Cardiac muscle cell (in vitro differentiated cells and primary cell): ENCODE data around the gene FAM222B. TPM values are rescaled to one million over a fixed set of nuclear protein-coding genes. Genes with fewer than 3 reads are reported as not detected.

Experiments
- DNase-seq, 2 donors: peaks; one replicate each; pipeline versions ENCODE4 v3.0.0 to v3.0.0-alpha.2; 2010 to 2017; ENCODE audit warnings: low read depth in 1 of 2, low spot score in 1 of 2
- H3K27ac ChIP-seq: fragments of 200-600 bp; sonication (generic); 2 replicates; pipeline ENCODE4 v1.5.1; 2016
- H3K27me3 ChIP-seq: fragments of 200-600 bp; sonication (generic); 2 replicates; pipeline ENCODE4 v1.6.0; 2016; ENCODE audit warnings: control low read depth
- H3K36me3 ChIP-seq: fragments of 200-600 bp; sonication (generic); 2 replicates; pipeline ENCODE4 v1.5.1; 2016; ENCODE audit warnings: control low read depth
- H3K4me1 ChIP-seq: fragments of 200-600 bp; sonication (generic); 2 replicates; pipeline ENCODE4 v1.8.1; 2017; ENCODE audit warnings: low read depth, mild to moderate bottlenecking, mixed run types
- H3K4me3 ChIP-seq: fragments of 200-600 bp; sonication (generic); 2 replicates; pipeline ENCODE4 v1.5.1; 2016; ENCODE audit warnings: mild to moderate bottlenecking
- H3K9me3 ChIP-seq: fragments of 200-600 bp; sonication (generic); 2 replicates; pipeline ENCODE4 v1.5.1; 2017; ENCODE audit warnings: low read depth, mild to moderate bottlenecking, control low read depth
- CTCF ChIP-seq: IDR thresholded peaks from 2 replicates; pipeline ENCODE4 v1.5.1; 2012; ENCODE audit warnings: low read depth, mild to moderate bottlenecking, low read length
- polyA plus RNA-seq: library from polyadenylated mRNA; unstranded; fragments of >200 nt; fragmentation: Nextera tagmentation; extraction: Ambion mirVana; gene quantifications from 2 replicates; pipeline ENCODE4 v1.2.1, GENCODE V29; 2016
- total RNA-seq: library from RNA; depleted of rRNA; stranded (reverse); fragments of >200 nt; gene quantifications from 2 replicates; pipeline ENCODE4 v1.2.3, GENCODE V29; 2016

FAM222B gene
- total and polyA plus RNA-seq, 2 experiments from 2014 or later, result 19.4 to 34.1 TPM

GRCh38 chr17:28865946-28866752, 23.6 kb upstream of the FAM222B start:
- Histone ChIP-seq H3K36me3 (no peaks in the 10 kb centered on the region), H3K9me3 (no peaks in the 10 kb centered on the region), H3K27ac (no peak overlapping the region), H3K27me3 (no peaks in the 10 kb centered on the region), H3K4me3 (no peak overlapping the region), H3K4me1 (no peaks in the 10 kb centered on the region)
- TF ChIP-seq CTCF, result no peak
- DNase-seq, result peak in 1 of 2 donors; percentile 14

GRCh38 chr17:28864991-28865849, 22.6 kb upstream of the FAM222B start:
- Histone ChIP-seq H3K36me3 (peaks cover 3% of the 10 kb centered on the region), H3K4me3 (no peak overlapping the region), H3K9me3 (no peaks in the 10 kb centered on the region), H3K27ac (no peak overlapping the region), H3K4me1 (no peaks in the 10 kb centered on the region), H3K27me3 (no peaks in the 10 kb centered on the region)
- no peak for TF ChIP-seq CTCF
- peak in 1 of 2 donors; percentile 11 for DNase-seq

- Histone ChIP-seq H3K27me3 (no peaks in the 10 kb centered on the region), H3K4me3 (no peak overlapping the region), H3K9me3 (no peaks in the 10 kb centered on the region), H3K4me1 (no peaks in the 10 kb centered on the region), H3K27ac (no peak overlapping the region), H3K36me3 (peaks cover 6% of the 10 kb centered on the region)
- TF ChIP-seq CTCF, result no peak
- DNase-seq, result no peak
Measured at GRCh38 chr17:28863953-28864352, 21.4 kb upstream of the FAM222B start.

- H3K4me3 ChIP-seq, result no peak overlapping the region
- TF ChIP-seq CTCF, result no peak
- no peaks in the 10 kb centered on the region for H3K4me1 ChIP-seq
- H3K36me3 ChIP-seq, result peaks cover 12% of the 10 kb centered on the region
- no peaks in the 10 kb centered on the region for H3K9me3 ChIP-seq
- H3K27me3 ChIP-seq, result no peaks in the 10 kb centered on the region
- H3K27ac ChIP-seq, result no peak overlapping the region
- DNase-seq, result no peak
Measured at GRCh38 chr17:28862561-28862960, 20.0 kb upstream of the FAM222B start.

- DNase-seq, result no peak
- Histone ChIP-seq H3K4me3 (no peak overlapping the region), H3K27ac (no peak overlapping the region), H3K27me3 (no peaks in the 10 kb centered on the region), H3K9me3 (no peaks in the 10 kb centered on the region), H3K4me1 (no peaks in the 10 kb centered on the region), H3K36me3 (peaks cover 15% of the 10 kb centered on the region)
- no peak for TF ChIP-seq CTCF
Measured at GRCh38 chr17:28861393-28862203, 19.0 kb upstream of the FAM222B start.
